Stimulated activated CD8-positive, alpha-beta memory T cell treated with anti-CD3 and anti-CD28 coated beads, Interleukin-15, amount 100 ng/mL, for 4 hours (primary cell): Measurements from ENCODE around the gene ATG2B.

Experiments used
- DNase-seq, 2 donors: peaks; one replicate each; pipeline ENCODE4 v3.0.0-alpha.2; 2020; ENCODE audit warnings: low read depth in 2 of 2

Gene ATG2B

GRCh38 chr14:96362965-96363750 lies at the start of gene ATG2B, which contains the start of gene GSKIP:
Gene ATG2B, minus strand, starts transcription at chr14:96363341. Its CDS starts 365 bp downstream, at chr14:96362976.
Gene GSKIP, plus strand, starts transcription at chr14:96363526. Its CDS starts 18,722 bp downstream, at chr14:96382248.
- peak; percentile 91 to 95 for DNase-seq

GRCh38 chr14:96410119-96410518 lies 47.0 kb upstream of the ATG2B start:
- no peak for DNase-seq

- DNase-seq, result no peak
These were observed 46.6 kb upstream of the ATG2B start for GRCh38 chr14:96409701-96410100.

- DNase-seq, result no peak
These were observed 45.5 kb upstream of the ATG2B start for GRCh38 chr14:96408608-96409007.

- DNase-seq, result no peak
These were observed 44.9 kb upstream of the ATG2B start for GRCh38 chr14:96407935-96408570.

- no peak for DNase-seq
These were observed 42.5 kb upstream of the ATG2B start for GRCh38 chr14:96405677-96406076.

GRCh38 chr14:96403409-96403808 lies 40.3 kb upstream of the ATG2B start:
- DNase-seq, result no peak

- DNase-seq, result no peak
These were observed 37.4 kb upstream of the ATG2B start for GRCh38 chr14:96400495-96400894.

- no peak for DNase-seq
These were observed 36.3 kb upstream of the ATG2B start for GRCh38 chr14:96399405-96399804.

GRCh38 chr14:96398921-96399320 lies 35.8 kb upstream of the ATG2B start:
- DNase-seq, result no peak

- no peak for DNase-seq
These were observed 35.3 kb upstream of the ATG2B start for GRCh38 chr14:96398432-96398831.

GRCh38 chr14:96394047-96394815 lies 31.1 kb upstream of the ATG2B start:
- DNase-seq, result no peak

- DNase-seq, result no peak
These were observed 30.0 kb upstream of the ATG2B start for GRCh38 chr14:96393071-96393691.

- DNase-seq, result peak; percentile 98 to 100
These were observed 28.4 kb upstream of the ATG2B start for GRCh38 chr14:96391293-96392118.

GRCh38 chr14:96390965-96391292 lies 27.8 kb upstream of the ATG2B start:
- DNase-seq, result no peak

- DNase-seq, result no peak
These were observed 22.2 kb upstream of the ATG2B start for GRCh38 chr14:96385385-96385784.

GRCh38 chr14:96384740-96385139 lies 21.6 kb upstream of the ATG2B start:
- no peak for DNase-seq

GRCh38 chr14:96384053-96384452 lies 20.9 kb upstream of the ATG2B start:
- no peak for DNase-seq

- DNase-seq, result no peak
These were observed 20.3 kb upstream of the ATG2B start for GRCh38 chr14:96383445-96383844.

- no peak for DNase-seq
These were observed 17.6 kb upstream of the ATG2B start for GRCh38 chr14:96380735-96381134.

- DNase-seq, result no peak
These were observed 13.0 kb upstream of the ATG2B start for GRCh38 chr14:96376093-96376492.
